ENCODE data around the gene COX5A.

DNA sequence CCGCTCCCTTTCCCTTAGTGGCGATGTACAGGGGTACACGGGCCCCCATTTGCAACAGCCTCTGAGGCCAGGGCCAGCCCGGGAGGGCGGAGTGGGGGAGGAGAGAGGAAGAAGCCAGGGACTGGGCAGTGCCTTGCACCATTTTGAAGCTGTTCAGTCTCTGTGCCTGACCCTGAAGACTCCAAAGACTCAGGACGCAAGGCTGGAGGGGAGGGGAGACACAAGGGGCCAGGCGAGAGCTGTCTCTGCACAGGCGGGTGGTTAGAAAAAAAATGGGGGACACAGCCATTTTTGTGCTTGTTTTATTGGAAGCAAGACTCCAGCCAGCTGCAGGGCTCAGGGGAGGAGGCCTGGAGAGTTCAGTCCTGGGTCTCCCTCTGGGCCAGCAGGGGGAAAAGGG, 17.1 kb upstream of the COX5A start:
- TF ChIP-seq CTCF (conservative IDR thresholded peaks at IDR 0.05; ENCODE audit: low read length) (no peak), EZH2phosphoT487 (IDR thresholded peaks at IDR 0.05; ENCODE audit: borderline replicate concordance, low read depth, low read length) (no peak)
